Uterus (tissue), 2 donors: Measurements from ENCODE around the gene EML3.

Experiments
- CTCF ChIP-seq, 4 experiments: fragments of 200-600 bp in 2 of 4; fragments of 450-650 bp in 2 of 4; sonication (generic) in 2 of 4; IDR thresholded peaks; one replicate each; pipeline ENCODE4 v1.5.1; 2016 to 2019; ENCODE audit warnings: antibody characterized with exemption in 4 of 4, mild to moderate bottlenecking in 2 of 4, moderate library complexity in 1 of 4
- POLR2A ChIP-seq, 2 donors: fragments of 450-650 bp; IDR thresholded peaks; one replicate each; pipeline ENCODE4 v1.6.1; 2016; ENCODE audit warnings: antibody characterized with exemption in 2 of 2, mild to moderate bottlenecking in 1 of 2, moderate library complexity in 1 of 2

- no peak for TF ChIP-seq CTCF (IDR thresholded peaks at IDR 0.05)
- no peak for TF ChIP-seq POLR2A (IDR thresholded peaks at IDR 0.05)
These were observed 23.5 kb downstream of the EML3 start for GRCh38 chr11:62588966-62589637.
